HG03460 (cell line): ENCODE data around the gene CHRNB2.
A peak's percentile ranks its signal among the peaks of the same experiment; 100 is the strongest.

Source experiments
- ATAC-seq: cut with Tn5 transposase; IDR thresholded peaks from one replicate; pipeline ENCODE4 v1.9.1; 2021; ENCODE audit not compliant: unreplicated experiment

CHRNB2 gene

DNA sequence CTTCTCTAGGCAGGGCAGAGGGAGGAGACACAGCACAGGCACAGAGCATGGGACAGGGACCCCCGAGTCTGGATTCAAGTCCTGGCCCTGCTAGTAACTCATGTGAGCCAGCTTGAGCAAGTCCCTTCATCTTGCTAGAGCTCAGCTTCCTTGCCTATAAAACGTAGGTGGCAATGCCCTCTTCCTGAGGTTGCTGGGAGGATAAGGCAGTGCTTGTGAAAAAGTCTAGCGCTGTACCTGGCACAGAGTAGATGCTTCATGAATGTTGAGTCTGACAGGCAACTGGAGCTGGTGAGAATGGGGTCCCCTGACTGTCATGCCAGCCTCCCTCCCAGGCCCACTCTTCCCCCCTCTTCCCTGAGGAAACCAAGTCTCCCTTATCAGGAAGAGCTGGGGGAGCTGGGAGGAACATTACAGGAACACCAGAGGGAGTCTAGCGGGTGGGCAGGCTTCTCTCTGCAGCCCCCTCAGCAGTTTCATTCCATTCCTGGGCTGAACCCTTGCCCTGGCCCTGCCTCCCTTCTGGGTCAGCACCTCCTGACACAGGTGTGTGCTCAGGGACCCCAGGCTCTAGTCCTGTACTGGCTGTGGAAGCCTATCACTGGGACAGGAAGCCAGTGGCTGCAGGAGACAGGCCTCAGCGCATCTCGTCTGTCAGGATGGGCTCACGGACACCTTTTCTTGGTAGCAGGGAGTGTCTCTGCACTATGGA lies 9.9 kb downstream of the CHRNB2 start:
- no peak for ATAC-seq

- ATAC-seq: no peak
These were observed 10.5 kb downstream of the CHRNB2 start for GRCh38 chr1:154578058-154578418.

DNA sequence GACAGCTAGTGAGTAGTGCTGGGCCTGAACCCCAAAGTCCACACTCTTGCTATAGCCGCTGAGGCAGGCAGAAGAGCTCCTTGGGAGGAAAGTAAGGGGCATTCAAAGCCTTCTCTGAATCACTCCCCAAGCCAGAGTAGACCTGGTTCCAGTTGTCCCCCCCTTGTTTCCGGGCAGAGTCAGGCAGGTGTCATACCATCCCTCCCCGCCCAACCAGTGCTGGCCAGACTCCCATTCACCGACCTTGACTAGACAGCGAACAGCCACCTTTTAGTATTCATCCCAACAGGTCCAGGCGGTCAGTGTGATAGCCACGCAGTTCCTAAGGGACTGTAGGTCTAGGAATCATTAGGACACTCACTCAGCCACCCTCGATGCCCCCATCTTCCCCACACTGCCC lies 11.8 kb downstream of the CHRNB2 start:
- no peak for ATAC-seq

DNA sequence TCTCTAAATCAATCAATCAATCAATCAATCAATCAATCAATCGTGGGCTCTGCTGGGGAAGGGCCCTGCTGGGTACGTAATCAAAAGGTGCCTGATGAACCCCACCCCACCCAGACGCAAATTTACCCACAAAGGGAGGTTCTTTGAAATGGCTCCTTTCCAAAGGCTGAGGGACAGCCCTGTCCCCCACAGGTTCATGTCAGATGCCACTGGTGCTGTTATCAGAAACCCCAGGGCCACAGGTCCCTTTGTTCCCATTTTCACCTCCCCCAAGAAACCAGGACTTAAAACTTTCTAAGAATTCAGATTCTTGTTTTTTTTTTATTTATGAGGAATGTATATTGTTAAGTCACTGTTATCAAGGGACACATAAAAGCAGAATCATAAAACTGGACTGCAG lies 14.2 kb downstream of the CHRNB2 start:
- no peak for ATAC-seq

DNA sequence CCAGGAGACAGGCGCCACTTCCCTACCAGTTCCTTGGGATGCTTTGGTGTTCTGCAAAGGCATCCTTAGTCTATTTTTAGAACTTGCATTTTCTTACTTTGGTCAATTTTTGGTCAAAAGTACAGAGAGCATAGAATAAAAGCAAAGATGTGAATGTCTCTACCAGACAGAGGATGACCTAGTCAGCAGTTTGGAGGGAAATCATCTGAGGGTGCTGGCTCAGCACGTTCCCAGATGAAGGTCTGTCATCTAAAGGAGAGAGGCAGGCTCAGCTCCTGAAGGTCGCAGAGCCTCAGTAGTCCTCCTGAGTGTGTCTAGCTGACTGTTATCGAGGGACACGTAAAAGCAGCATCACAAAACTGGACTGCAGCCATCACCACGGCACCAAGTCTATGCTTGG lies 15.3 kb downstream of the CHRNB2 start:
- ATAC-seq: no peak

- no peak for ATAC-seq
These were observed 16.2 kb downstream of the CHRNB2 start for GRCh38 chr1:154583773-154584172.

DNA sequence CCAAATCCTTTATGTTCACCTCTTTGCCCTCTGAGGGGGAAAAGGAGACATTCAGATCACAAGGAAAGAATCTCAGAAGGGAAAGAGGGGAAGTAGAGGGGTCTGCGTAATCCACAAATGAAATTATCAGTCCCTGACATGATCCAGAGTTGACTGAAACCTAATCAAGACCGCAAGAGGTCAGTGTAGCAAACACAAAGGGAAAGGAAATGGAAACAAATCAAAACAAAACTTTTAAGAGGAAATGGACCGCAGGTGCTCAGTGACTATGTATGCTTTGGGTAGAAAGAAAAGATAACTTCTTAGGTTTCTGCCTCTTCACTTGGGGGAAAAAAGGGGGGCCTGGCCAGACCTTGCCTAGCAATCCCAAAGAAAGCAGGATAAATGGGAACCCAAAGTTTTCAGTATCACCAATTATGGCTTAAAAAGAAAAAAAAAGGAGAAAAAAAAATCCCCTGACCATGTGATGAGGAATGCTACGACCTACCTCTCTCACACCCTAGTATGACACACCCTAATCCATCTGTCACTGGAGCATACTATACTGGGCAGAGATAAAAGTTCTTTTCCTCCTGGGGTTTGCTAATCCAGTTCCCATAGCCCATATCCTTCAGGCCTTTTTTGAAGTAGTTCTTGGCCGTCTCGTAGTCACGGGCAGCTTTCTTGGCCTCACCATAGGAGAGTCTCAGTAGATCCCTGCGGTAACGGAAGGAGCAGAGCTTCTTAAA lies 16.9 kb downstream of the CHRNB2 start:
- ATAC-seq: no peak

GRCh38 chr1:154586231-154586630 lies 18.7 kb downstream of the CHRNB2 start:
- no peak for ATAC-seq

GRCh38 chr1:154586641-154587040 lies 19.1 kb downstream of the CHRNB2 start:
- no peak for ATAC-seq

GRCh38 chr1:154589780-154590179 lies 22.2 kb downstream of the CHRNB2 start:
- no peak for ATAC-seq

GRCh38 chr1:154590756-154591155 lies 23.2 kb downstream of the CHRNB2 start:
- no peak for ATAC-seq

DNA sequence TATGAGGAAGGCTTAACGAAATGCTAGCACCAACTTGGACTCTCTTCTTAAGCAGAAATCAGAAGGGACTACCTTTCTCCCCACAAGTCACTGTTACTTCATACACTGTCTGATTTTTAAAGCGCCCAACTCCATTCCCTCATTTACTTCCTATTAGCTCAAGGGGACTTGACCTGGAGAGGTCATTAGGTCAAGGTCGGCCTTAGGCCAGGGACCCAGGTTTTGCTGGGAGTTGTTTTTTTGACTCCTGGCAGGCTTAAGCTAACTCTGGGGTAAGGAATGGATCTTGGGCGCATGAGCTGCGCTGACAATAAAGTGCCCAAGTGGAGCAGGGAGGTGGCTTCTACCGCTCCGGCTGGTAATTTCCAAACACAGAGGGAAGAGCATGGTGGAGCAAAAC lies 23.6 kb downstream of the CHRNB2 start:
- ATAC-seq: no peak

DNA sequence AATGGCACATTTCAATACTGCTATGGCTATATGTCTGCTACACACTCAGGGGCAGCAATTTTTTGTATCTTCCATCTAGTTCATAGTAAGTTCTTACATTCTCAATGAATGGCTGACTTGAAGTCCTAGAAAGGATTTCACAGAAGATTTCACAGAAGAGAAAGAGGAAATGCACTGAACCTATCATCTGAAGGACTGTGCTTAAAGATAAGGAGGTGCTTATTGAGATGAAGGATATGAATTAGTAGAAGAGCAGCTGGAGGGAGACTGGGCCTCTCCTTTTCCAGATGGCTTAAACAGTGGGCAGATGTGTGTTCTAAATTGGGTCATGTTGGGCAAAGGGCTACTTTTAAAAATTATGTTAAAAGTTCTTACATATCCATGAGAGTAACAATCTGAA lies 25.8 kb downstream of the CHRNB2 start:
- no peak for ATAC-seq

- ATAC-seq: no peak
These were observed 27.2 kb downstream of the CHRNB2 start for GRCh38 chr1:154594811-154595210.

DNA sequence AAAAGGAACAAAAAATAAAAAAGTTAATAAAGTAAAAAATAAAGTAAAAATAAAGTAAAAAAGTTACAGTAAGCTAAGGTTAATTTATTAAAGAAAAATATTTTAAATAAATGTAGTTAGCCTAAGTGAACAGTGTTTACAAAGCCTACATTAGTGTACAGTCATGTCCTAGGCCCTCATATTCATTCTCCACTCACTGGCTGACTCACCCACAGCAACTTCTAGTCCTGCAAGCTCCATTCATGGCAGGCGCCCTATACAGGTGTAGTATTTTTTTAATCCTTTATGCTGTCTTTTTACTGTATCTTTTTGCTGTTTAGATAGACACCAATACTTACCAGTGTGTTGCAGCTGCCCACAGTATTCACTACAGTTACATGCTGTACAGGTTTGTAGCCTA lies 28.0 kb downstream of the CHRNB2 start:
- no peak for ATAC-seq

- no peak for ATAC-seq
These were observed 31.5 kb downstream of the CHRNB2 start for GRCh38 chr1:154598871-154599635.

- no peak for ATAC-seq
These were observed 32.1 kb downstream of the CHRNB2 start for GRCh38 chr1:154599658-154600057.

DNA sequence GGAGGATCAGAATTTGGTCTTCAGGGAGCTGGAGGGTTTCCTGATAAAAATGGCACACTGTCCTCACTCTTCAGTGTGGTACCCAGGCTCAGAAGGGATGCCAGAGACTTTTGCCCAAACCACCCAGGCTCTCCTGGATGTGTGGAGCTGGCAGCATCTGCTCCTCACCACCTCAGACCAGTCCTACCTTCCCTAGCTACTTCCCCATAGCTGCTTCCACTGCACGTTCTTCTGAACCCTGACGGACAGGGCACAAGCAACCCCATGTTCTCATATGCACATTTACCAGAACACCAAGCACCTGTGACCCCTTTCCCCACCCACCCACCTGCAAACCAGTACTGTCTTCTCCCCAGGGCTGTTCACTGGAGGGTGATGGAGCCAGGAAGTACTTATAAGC lies 35.7 kb downstream of the CHRNB2 start:
- no peak for ATAC-seq

GRCh38 chr1:154605534-154605933 lies 38.0 kb downstream of the CHRNB2 start:
- ATAC-seq: no peak

DNA sequence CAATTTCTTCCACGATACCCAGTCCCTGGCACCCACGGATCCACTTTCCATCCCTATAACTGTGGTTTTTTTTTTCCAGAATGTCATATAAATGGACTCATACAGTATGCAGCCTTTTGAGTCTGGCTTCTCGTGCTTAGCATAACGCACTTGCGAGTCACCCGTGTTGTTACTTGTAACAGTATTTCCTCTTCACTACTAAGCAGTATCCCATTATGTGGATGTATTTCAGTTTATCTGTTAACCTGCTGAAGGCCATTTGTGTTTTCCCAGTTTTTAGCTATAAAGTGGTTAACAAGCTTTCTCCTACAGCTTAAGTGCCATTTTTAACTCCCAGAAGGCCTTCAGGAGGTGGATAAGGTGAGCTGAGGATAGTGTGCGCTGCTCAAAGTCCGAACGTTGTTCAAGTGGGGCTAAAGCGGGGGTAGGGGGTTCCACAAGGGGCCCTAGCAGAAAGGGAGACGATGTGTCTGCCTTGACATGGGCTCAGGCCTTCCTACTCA lies 39.6 kb downstream of the CHRNB2 start:
- no peak for ATAC-seq

DNA sequence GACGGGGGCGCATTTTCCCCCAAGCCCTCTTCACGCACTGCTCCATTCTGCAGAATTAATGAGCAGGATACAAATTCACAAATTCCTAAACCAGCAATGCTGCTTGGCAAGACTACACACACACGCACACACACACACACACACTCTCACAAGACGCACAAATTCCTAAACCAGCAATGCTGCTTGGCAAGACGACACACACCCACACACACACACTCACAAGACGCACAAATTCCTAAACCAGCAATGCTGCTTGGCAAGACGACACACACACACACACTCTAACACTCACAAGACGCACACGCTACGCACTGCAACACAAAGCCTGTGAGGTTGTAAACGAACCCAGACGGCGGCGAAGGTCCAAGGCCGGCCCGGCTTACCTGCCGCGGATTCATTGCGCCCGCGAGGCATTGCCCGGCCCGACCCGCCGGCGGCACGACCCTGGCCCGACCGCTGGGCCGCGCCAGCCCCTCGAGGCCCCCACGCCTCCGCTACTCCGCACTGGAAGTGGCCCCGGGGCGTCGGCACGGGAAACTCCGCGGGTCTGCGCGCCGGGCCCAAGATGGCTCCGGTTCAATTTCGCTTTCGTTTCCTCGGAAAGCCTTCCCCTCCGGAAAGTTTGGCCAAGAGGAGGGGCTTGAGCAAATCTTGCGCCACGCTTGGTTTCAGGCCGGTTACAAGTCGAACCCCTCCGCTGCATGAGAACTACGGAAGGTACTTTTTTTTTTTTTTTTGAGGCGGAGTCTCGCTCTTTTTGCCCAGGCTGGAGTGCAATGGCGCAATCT lies 40.2 kb downstream of the CHRNB2 start, which contains the start of gene ADAR:
ADAR (minus strand) TSS at position 578 of the 788 bp plus-strand sequence; CDS start at position 398, 180 bp downstream.
- peak; percentile 57 for ATAC-seq
